Lower leg skin (tissue), 3 donors: ENCODE data around the gene PLEKHH2.

Experiments used
- POLR2A ChIP-seq, 2 donors: fragments of 450-650 bp; IDR thresholded peaks; one replicate each; pipeline ENCODE4 v1.6.1; 2016 to 2017; ENCODE audit warnings: antibody characterized with exemption in 2 of 2, mild to moderate bottlenecking in 1 of 2, moderate library complexity in 1 of 2
- TF ChIP-seq, protein P1 (sequence below), 3 donors: fragments of 450-650 bp; IDR thresholded peaks; one replicate each; pipeline ENCODE4 v1.5.1; 2016; ENCODE audit warnings: antibody characterized with exemption in 3 of 3, mild to moderate bottlenecking in 3 of 3, moderate library complexity in 2 of 3

DNA sequence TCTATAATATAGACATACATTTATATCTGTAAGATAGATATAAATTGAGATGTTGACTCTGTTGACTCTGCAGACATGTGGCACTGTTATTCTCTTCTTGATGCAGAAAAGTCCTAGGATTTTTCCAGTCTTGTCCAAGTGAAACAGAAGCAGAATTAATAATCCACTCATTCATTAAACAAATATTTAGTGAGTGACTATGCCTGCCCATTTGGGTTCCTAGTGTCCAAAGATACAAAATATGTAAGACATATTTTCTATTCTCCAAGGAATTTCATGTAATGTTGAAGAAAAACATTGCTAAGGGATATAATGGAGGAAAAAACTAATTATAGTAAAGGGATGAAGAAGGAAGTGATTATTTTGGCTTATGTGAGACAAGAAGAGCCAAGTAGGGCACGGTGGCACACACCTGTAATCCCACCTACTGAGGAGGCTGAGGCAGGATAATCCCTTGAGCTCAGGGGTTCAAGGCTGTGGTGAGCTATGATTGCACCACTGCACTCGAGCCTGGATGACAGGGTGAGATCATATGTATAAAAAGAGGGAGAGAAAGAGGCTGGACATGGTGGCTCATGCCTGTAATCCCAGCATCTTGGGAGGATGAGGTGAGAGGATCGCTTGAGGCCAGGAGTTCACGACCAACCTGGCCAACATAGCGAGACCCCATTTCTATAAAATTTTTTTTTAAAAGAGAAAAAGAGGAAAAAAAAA is 19.9 kb upstream of the PLEKHH2 start:
- TF ChIP-seq, protein P1, sequence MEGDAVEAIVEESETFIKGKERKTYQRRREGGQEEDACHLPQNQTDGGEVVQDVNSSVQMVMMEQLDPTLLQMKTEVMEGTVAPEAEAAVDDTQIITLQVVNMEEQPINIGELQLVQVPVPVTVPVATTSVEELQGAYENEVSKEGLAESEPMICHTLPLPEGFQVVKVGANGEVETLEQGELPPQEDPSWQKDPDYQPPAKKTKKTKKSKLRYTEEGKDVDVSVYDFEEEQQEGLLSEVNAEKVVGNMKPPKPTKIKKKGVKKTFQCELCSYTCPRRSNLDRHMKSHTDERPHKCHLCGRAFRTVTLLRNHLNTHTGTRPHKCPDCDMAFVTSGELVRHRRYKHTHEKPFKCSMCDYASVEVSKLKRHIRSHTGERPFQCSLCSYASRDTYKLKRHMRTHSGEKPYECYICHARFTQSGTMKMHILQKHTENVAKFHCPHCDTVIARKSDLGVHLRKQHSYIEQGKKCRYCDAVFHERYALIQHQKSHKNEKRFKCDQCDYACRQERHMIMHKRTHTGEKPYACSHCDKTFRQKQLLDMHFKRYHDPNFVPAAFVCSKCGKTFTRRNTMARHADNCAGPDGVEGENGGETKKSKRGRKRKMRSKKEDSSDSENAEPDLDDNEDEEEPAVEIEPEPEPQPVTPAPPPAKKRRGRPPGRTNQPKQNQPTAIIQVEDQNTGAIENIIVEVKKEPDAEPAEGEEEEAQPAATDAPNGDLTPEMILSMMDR (IDR thresholded peaks at IDR 0.05), result no peak
- TF ChIP-seq POLR2A (IDR thresholded peaks at IDR 0.05), result no peak
